K562 (cell line): ENCODE data around the gene EIF4G2. TPM values are rescaled to one million over a fixed set of nuclear protein-coding genes. Genes with fewer than 3 reads are reported as not detected.

Source experiments
- ATF1 ChIP-seq, 2 experiments: fragments of 450-650 bp in 1 of 2; IDR thresholded peaks; 2 replicates each; pipeline ENCODE4 v1.6.1; 2016; ENCODE audit warnings: missing compliant biosample characterization in 1 of 2, missing genetic modification characterization in 1 of 2
- CREBBP ChIP-seq: IDR thresholded peaks from one replicate; pipeline ENCODE4 v1.6.1; 2012; ENCODE audit warnings: low read depth, mild to moderate bottlenecking, control low read depth, inconsistent platforms, low read length
- ETV6 ChIP-seq, 3 experiments: fragments of 150-350 bp in 1 of 3; sonication (generic) in 1 of 3; formaldehyde crosslinking in 1 of 3; IDR thresholded peaks; 2 replicates each; pipeline versions ENCODE4 v1.6.1 to v1.8.0; 2014 to 2022; ENCODE audit warnings: borderline replicate concordance in 2 of 3, low read depth in 2 of 3, antibody characterized with exemption in 1 of 3, low read length in 1 of 3, mild to moderate bottlenecking in 1 of 3, missing genetic modification reagents in 1 of 3
- HOXB6 ChIP-seq: fragments of 250-450 bp; sonication (Bioruptor Pico); IDR thresholded peaks from 2 replicates; pipeline ENCODE4 v1.5.1; 2022; ENCODE audit warnings: mild to moderate bottlenecking, borderline replicate concordance
- KDM4B ChIP-seq, 2 experiments: fragments of 450-650 bp in 1 of 2; sonication (generic) in 1 of 2; IDR thresholded peaks; 2 replicates each; pipeline ENCODE4 v1.6.1; 2016 to 2017; ENCODE audit warnings: borderline replicate concordance in 2 of 2, antibody characterized with exemption in 1 of 2, low read depth in 1 of 2, mild to moderate bottlenecking in 1 of 2
- LCOR ChIP-seq: sonication (generic); formaldehyde crosslinking; IDR thresholded peaks from 2 replicates; pipeline ENCODE4 v1.8.0; 2022; ENCODE audit warnings: mild to moderate bottlenecking, missing genetic modification reagents
- LEF1 ChIP-seq: fragments of 450-650 bp; IDR thresholded peaks from 2 replicates; pipeline ENCODE4 v1.6.1; 2016; ENCODE audit warnings: mild to moderate bottlenecking
- MCM3 ChIP-seq: fragments of 450-650 bp; IDR thresholded peaks from 2 replicates; pipeline ENCODE4 v1.6.1; 2016
- NR2C2 ChIP-seq, 2 experiments: fragments of 200-800 bp in 1 of 2; sonication (Bioruptor generic) in 1 of 2; sonication (generic) in 1 of 2; formaldehyde crosslinking in 1 of 2; IDR thresholded peaks; 2 replicates each; pipeline versions ENCODE4 v1.6.1 to v1.8.0; 2016 to 2022; ENCODE audit warnings: mild to moderate bottlenecking in 1 of 2, missing compliant biosample characterization in 1 of 2, missing genetic modification characterization in 1 of 2, missing genetic modification reagents in 1 of 2
- NRF1 ChIP-seq, 2 experiments: fragments of 450-650 bp; IDR thresholded peaks in 1 of 2; conservative IDR thresholded peaks in 1 of 2; 2 replicates each; pipeline ENCODE4 v1.6.1; 2014; ENCODE audit warnings: mild to moderate bottlenecking in 2 of 2
- SNIP1 ChIP-seq: fragments of 450-650 bp; IDR thresholded peaks from 2 replicates; pipeline ENCODE4 v1.7.1; 2017; ENCODE audit warnings: low read depth, mild to moderate bottlenecking
- TAF1 ChIP-seq: IDR thresholded peaks from 2 replicates; pipeline ENCODE4 v1.6.1; 2011; ENCODE audit warnings: mild to moderate bottlenecking, low read length, moderate library complexity; ENCODE audit not compliant: insufficient read depth, control insufficient read depth, severe bottlenecking; ENCODE audit errors: extremely low read depth
- TEAD1 ChIP-seq, 2 experiments: fragments of 450-650 bp in 1 of 2; sonication (generic) in 1 of 2; formaldehyde crosslinking; IDR thresholded peaks; 2 replicates each; pipeline versions ENCODE4 v1.4.0 to v1.8.0; 2020 to 2022; ENCODE audit warnings: mild to moderate bottlenecking in 2 of 2, missing genetic modification reagents in 1 of 2
- ZFPM2 ChIP-seq: fragments of 250-450 bp; sonication (Bioruptor Pico); IDR thresholded peaks from 2 replicates; pipeline ENCODE4 v1.5.1; 2022; ENCODE audit warnings: mild to moderate bottlenecking
- ZNF717 ChIP-seq: fragments of 250-450 bp; sonication (Bioruptor Pico); IDR thresholded peaks from 2 replicates; pipeline ENCODE4 v1.5.0; 2021
- polyA plus RNA-seq, 8 experiments: library from polyadenylated mRNA; depleted of rRNA in 4 of 8; stranded (reverse) in 5 of 8; unstranded in 3 of 8; fragments of >200 nt; fragmentation: Nextera tagmentation in 2 of 8; fragmentation: Illumina TruSeq in 1 of 8; extraction: Ambion mirVana in 2 of 8; extraction: Trizol in 1 of 8; gene quantifications; 2 replicates each; pipeline versions ENCODE4 v1.2.1 to v1.2.3, GENCODE V29; 2011 to 2014; ENCODE audit warnings: inconsistent platforms in 1 of 8, missing spikeins in 1 of 8
- total RNA-seq, 7 experiments: library from RNA; depleted of rRNA in 6 of 7; stranded (reverse); fragments of >200 nt in 6 of 7; fragmentation: Illumina TruSeq in 2 of 7; extraction: Trizol in 2 of 7; gene quantifications; 2 replicates each; pipeline versions ENCODE4 v1.2.1 to v1.2.3, GENCODE V29; 2011 to 2021; ENCODE audit warnings: low replicate concordance in 1 of 7
- TF ChIP-seq, protein P1 (sequence below), 2 experiments: fragments of 450-650 bp; IDR thresholded peaks; 2 replicates each; pipeline ENCODE4 v1.6.1; 2018; ENCODE audit warnings: mild to moderate bottlenecking in 2 of 2, low read depth in 1 of 2; ENCODE audit not compliant: partially characterized antibody in 2 of 2
- TF ChIP-seq, protein P2 (sequence below): IDR thresholded peaks from 2 replicates; pipeline ENCODE4 v1.6.1; 2016; ENCODE audit warnings: missing genetic modification characterization, missing compliant biosample characterization
- TF ChIP-seq, protein P3 (sequence below): fragments of 200-400 bp; formaldehyde crosslinking; IDR thresholded peaks from 2 replicates; pipeline ENCODE4 v1.6.1; 2017; ENCODE audit warnings: mild to moderate bottlenecking, low read depth, low read length, moderate library complexity

Gene EIF4G2
- total and polyA plus RNA-seq, 9 of the 15 experiments (the other 6 are each of a cell fraction or from before 2014, with no cell fraction given): 206 to 790 (median 646) TPM

DNA sequence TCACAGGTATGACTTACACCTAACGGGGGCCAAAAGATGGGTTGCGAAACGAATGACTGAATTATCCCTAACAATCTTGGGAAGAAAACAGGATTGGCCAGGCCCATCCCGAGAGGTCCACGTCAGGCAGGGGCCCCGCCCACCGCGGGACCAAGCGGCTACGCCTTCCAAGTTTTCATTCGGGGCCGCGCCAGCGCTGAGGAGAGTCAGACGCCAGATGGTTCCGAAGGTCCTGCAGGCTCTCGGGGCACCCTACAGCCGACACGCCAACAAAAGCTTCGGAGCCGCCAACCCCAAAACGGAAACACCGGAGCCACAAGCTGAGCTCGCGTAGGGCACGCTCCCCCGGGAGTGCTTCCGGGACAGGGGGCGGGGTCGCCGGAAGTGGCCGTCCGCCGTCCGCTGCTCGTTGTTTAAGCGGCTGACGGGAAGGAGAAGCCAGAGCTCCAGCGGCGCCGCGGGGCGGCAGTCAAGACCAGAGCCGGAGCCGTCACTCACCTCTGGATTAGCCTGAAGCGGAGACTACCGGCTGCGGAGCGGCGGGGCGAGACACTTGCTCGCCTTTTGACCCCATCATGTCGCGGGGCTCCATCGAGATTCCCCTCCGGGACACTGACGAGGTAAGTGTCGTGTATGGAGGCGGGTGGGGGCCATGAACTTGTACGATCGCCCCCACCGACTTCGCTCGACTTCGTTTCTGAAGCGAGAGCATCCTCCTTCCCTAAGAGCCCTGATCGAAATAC, 57.7 kb downstream of the EIF4G2 start, which contains the start of gene CTR9 (continued):
- 0 out of 4 replicates have a peak, but pooled peaks of 1 of the 2 experiments have one; percentile 25 for TF ChIP-seq ETV6 (IDR thresholded peaks at IDR 0.05; ENCODE audit: borderline replicate concordance in 1 of 2, low read depth in 2 of 2, low read length in 1 of 2)
- peak; percentile 63; the same call in 1 of the 2 replicates for TF ChIP-seq ETV6 (CRISPR knock-in tag; IDR thresholded peaks at IDR 0.05; ENCODE audit: borderline replicate concordance)
- peak; percentile 93 for TF ChIP-seq TAF1
- TF ChIP-seq KDM4B (IDR thresholded peaks at IDR 0.05; ENCODE audit: borderline replicate concordance in 2 of 2, low read depth in 1 of 2): peak in 1 of 2 experiments; percentile 96; a peak in 2 of 4 replicates
- peak in 1 of 2 experiments; percentile 61; a peak in 1 of 4 replicates for TF ChIP-seq TEAD1 (CRISPR knock-in tag; IDR thresholded peaks at IDR 0.05)
- TF ChIP-seq NR2C2 (CRISPR knock-in tag; IDR thresholded peaks at IDR 0.05): peak; percentile 100
- TF ChIP-seq NR2C2 (tag; IDR thresholded peaks at IDR 0.05): peak; percentile 100
- no peak for TF ChIP-seq MCM3
- no peak for TF ChIP-seq HOXB6 (CRISPR knock-in tag)
- TF ChIP-seq ATF1 (CRISPR knock-in tag; IDR thresholded peaks at IDR 0.05): 0 out of 2 replicates have a peak, but pooled peaks have one; percentile 9
- TF ChIP-seq ATF1 (tag; IDR thresholded peaks at IDR 0.05): peak; percentile 95
- TF ChIP-seq ZNF717 (CRISPR knock-in tag): no peak
- TF ChIP-seq SNIP1: no peak
- peak; percentile 96 for TF ChIP-seq LCOR (CRISPR knock-in tag)
- no peak for TF ChIP-seq LEF1
- TF ChIP-seq CREBBP: no peak
- TF ChIP-seq NRF1 (conservative IDR thresholded peaks at IDR 0.05 in 1 of 2, IDR thresholded peaks at IDR 0.05 in 1 of 2): peak; percentile 68 to 75
- TF ChIP-seq, protein P1, sequence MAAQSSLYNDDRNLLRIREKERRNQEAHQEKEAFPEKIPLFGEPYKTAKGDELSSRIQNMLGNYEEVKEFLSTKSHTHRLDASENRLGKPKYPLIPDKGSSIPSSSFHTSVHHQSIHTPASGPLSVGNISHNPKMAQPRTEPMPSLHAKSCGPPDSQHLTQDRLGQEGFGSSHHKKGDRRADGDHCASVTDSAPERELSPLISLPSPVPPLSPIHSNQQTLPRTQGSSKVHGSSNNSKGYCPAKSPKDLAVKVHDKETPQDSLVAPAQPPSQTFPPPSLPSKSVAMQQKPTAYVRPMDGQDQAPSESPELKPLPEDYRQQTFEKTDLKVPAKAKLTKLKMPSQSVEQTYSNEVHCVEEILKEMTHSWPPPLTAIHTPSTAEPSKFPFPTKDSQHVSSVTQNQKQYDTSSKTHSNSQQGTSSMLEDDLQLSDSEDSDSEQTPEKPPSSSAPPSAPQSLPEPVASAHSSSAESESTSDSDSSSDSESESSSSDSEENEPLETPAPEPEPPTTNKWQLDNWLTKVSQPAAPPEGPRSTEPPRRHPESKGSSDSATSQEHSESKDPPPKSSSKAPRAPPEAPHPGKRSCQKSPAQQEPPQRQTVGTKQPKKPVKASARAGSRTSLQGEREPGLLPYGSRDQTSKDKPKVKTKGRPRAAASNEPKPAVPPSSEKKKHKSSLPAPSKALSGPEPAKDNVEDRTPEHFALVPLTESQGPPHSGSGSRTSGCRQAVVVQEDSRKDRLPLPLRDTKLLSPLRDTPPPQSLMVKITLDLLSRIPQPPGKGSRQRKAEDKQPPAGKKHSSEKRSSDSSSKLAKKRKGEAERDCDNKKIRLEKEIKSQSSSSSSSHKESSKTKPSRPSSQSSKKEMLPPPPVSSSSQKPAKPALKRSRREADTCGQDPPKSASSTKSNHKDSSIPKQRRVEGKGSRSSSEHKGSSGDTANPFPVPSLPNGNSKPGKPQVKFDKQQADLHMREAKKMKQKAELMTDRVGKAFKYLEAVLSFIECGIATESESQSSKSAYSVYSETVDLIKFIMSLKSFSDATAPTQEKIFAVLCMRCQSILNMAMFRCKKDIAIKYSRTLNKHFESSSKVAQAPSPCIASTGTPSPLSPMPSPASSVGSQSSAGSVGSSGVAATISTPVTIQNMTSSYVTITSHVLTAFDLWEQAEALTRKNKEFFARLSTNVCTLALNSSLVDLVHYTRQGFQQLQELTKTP (IDR thresholded peaks at IDR 0.05; ENCODE audit: low read depth in 1 of 2, partially characterized antibody in 2 of 2): no peak
- TF ChIP-seq, protein P2, sequence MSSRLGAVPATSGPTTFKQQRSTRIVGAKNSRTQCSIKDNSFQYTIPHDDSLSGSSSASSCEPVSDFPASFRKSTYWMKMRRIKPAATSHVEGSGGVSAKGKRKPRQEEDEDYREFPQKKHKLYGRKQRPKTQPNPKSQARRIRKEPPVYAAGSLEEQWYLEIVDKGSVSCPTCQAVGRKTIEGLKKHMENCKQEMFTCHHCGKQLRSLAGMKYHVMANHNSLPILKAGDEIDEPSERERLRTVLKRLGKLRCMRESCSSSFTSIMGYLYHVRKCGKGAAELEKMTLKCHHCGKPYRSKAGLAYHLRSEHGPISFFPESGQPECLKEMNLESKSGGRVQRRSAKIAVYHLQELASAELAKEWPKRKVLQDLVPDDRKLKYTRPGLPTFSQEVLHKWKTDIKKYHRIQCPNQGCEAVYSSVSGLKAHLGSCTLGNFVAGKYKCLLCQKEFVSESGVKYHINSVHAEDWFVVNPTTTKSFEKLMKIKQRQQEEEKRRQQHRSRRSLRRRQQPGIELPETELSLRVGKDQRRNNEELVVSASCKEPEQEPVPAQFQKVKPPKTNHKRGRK (tag): no peak
- TF ChIP-seq, protein P3, sequence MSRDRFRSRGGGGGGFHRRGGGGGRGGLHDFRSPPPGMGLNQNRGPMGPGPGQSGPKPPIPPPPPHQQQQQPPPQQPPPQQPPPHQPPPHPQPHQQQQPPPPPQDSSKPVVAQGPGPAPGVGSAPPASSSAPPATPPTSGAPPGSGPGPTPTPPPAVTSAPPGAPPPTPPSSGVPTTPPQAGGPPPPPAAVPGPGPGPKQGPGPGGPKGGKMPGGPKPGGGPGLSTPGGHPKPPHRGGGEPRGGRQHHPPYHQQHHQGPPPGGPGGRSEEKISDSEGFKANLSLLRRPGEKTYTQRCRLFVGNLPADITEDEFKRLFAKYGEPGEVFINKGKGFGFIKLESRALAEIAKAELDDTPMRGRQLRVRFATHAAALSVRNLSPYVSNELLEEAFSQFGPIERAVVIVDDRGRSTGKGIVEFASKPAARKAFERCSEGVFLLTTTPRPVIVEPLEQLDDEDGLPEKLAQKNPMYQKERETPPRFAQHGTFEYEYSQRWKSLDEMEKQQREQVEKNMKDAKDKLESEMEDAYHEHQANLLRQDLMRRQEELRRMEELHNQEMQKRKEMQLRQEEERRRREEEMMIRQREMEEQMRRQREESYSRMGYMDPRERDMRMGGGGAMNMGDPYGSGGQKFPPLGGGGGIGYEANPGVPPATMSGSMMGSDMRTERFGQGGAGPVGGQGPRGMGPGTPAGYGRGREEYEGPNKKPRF: no peak
- no peak for TF ChIP-seq ZFPM2
